GM23338 (cell line): ENCODE data around the gene CDH20. TPM values are rescaled to one million over a fixed set of nuclear protein-coding genes. Genes with fewer than 3 reads are reported as not detected.

Source experiments
- ATAC-seq: fragments of 200-7000 bp; cut with Tn5 transposase; 3 replicates; pipeline ENCODE4 v1.9.1; 2020
- DNase-seq: peaks from one replicate; pipeline ENCODE4 v3.0.0-alpha.2; 2015; ENCODE audit warnings: low spot score
- H2AFZ ChIP-seq: fragments of 200-600 bp; sonication (generic); 2 replicates; pipeline ENCODE4 v1.8.0; 2016; ENCODE audit warnings: antibody characterized with exemption, mild to moderate bottlenecking, moderate library complexity
- H3F3A ChIP-seq: fragments of 200-600 bp; sonication (generic); replicated peaks from 2 replicates; pipeline ENCODE4 v1.8.0; 2017; ENCODE audit warnings: antibody characterized with exemption, mixed run types, low read depth
- H3K27ac ChIP-seq: fragments of 200-600 bp; sonication (generic); 2 replicates; pipeline ENCODE4 v1.6.1; 2016; ENCODE audit warnings: low read depth
- H3K27me3 ChIP-seq: fragments of 200-600 bp; sonication (generic); 2 replicates; pipeline ENCODE4 v1.8.0; 2016; ENCODE audit warnings: mild to moderate bottlenecking, mixed run types, moderate library complexity; ENCODE audit not compliant: insufficient read depth
- H3K36me3 ChIP-seq: fragments of 200-600 bp; sonication (generic); 2 replicates; pipeline ENCODE4 v1.8.0; 2016; ENCODE audit warnings: mild to moderate bottlenecking; ENCODE audit not compliant: insufficient read depth
- H3K4me1 ChIP-seq: fragments of 200-600 bp; sonication (generic); 2 replicates; pipeline ENCODE4 v1.8.0; 2016; ENCODE audit warnings: mild to moderate bottlenecking, moderate library complexity; ENCODE audit not compliant: insufficient read depth
- H3K4me2 ChIP-seq: fragments of 200-600 bp; sonication (generic); 2 replicates; pipeline ENCODE4 v1.7.1; 2017; ENCODE audit warnings: mixed run types
- H3K4me3 ChIP-seq: fragments of 200-600 bp; sonication (generic); 2 replicates; pipeline ENCODE4 v1.6.1; 2016; ENCODE audit warnings: mixed run types
- H3K79me2 ChIP-seq: fragments of 200-600 bp; sonication (generic); replicated peaks from 2 replicates; pipeline ENCODE4 v1.8.0; 2017; ENCODE audit warnings: mild to moderate bottlenecking; ENCODE audit not compliant: insufficient read depth
- H3K9me2 ChIP-seq: fragments of 200-600 bp; sonication (generic); 2 replicates; pipeline ENCODE4 v1.8.0; 2017; ENCODE audit not compliant: insufficient read depth
- H4K20me1 ChIP-seq: fragments of 200-600 bp; sonication (generic); replicated peaks from 2 replicates; pipeline ENCODE4 v1.8.0; 2017; ENCODE audit warnings: mild to moderate bottlenecking; ENCODE audit not compliant: insufficient read depth
- H3K27ac Mint-ChIP-seq: 2 replicates; pipeline ENCODE4 v1.8.0; 2020; ENCODE audit warnings: inconsistent platforms, mild to moderate bottlenecking, moderate library complexity, mixed read lengths
- H3K27me3 Mint-ChIP-seq: 3 replicates; pipeline ENCODE4 v1.8.0; 2022; ENCODE audit warnings: low read depth, mild to moderate bottlenecking, moderate library complexity, mixed read lengths, inconsistent platforms; ENCODE audit not compliant: insufficient read depth, poor library complexity
- H3K36me3 Mint-ChIP-seq: 3 replicates; pipeline ENCODE4 v1.8.0; 2021; ENCODE audit warnings: low read depth, mild to moderate bottlenecking, inconsistent platforms, moderate library complexity, mixed read lengths
- H3K4me1 Mint-ChIP-seq: 3 replicates; pipeline ENCODE4 v1.8.0; 2020; ENCODE audit warnings: mild to moderate bottlenecking, inconsistent platforms, mixed read lengths
- H3K4me3 Mint-ChIP-seq: 3 replicates; pipeline ENCODE4 v1.8.0; 2021; ENCODE audit warnings: moderate library complexity, mild to moderate bottlenecking, inconsistent platforms, mixed read lengths
- H3K9me3 Mint-ChIP-seq: 3 replicates; pipeline ENCODE4 v1.8.0; 2020; ENCODE audit warnings: moderate library complexity, mild to moderate bottlenecking, inconsistent platforms, mixed read lengths
- CTCF ChIP-seq, 2 experiments: fragments of 200-600 bp in 1 of 2; sonication (generic) in 1 of 2; conservative IDR thresholded peaks; 2 replicates each; pipeline versions ENCODE4 v1.5.1 to v1.6.1; 2016 to 2017; ENCODE audit warnings: antibody characterized with exemption in 2 of 2, low read depth in 2 of 2, mild to moderate bottlenecking in 2 of 2, moderate library complexity in 1 of 2
- ETS1 ChIP-seq: IDR thresholded peaks from 2 replicates; pipeline ENCODE4 v1.6.1; 2016; ENCODE audit warnings: antibody characterized with exemption
- EZH2 ChIP-seq: fragments of 200-600 bp; sonication (generic); IDR thresholded peaks from one replicate; pipeline ENCODE4 v1.8.0; 2017; ENCODE audit warnings: antibody characterized with exemption, mild to moderate bottlenecking, low read depth; ENCODE audit not compliant: unreplicated experiment
- EZH2phosphoT487 ChIP-seq: fragments of 200-600 bp; sonication (generic); IDR thresholded peaks from one replicate; pipeline ENCODE4 v1.8.1; 2018; ENCODE audit warnings: antibody characterized with exemption; ENCODE audit not compliant: unreplicated experiment
- JUNB ChIP-seq: IDR thresholded peaks from one replicate; pipeline ENCODE4 v1.6.1; 2016; ENCODE audit warnings: antibody characterized with exemption; ENCODE audit not compliant: unreplicated experiment
- REST ChIP-seq: IDR thresholded peaks from one replicate; pipeline ENCODE4 v1.6.1; 2018; ENCODE audit warnings: antibody characterized with exemption; ENCODE audit not compliant: unreplicated experiment
- ZNF114 ChIP-seq: fragments of 250-450 bp; sonication (Bioruptor Pico); IDR thresholded peaks from 2 replicates; pipeline ENCODE4 v1.5.0; 2020; ENCODE audit warnings: mild to moderate bottlenecking, moderate library complexity
- ZNF331 ChIP-seq: fragments of 250-450 bp; sonication (Bioruptor Pico); IDR thresholded peaks from 2 replicates; pipeline ENCODE4 v1.5.0; 2020; ENCODE audit warnings: low read depth, mild to moderate bottlenecking, moderate library complexity
- ZNF462 ChIP-seq: fragments of 250-450 bp; sonication (Bioruptor Pico); IDR thresholded peaks from 2 replicates; pipeline ENCODE4 v1.5.0; 2020; ENCODE audit warnings: mild to moderate bottlenecking, moderate library complexity
- polyA plus RNA-seq: library from polyadenylated mRNA; unstranded; fragments of >200 nt; fragmentation: Nextera tagmentation; extraction: Ambion mirVana; gene quantifications from 2 replicates; pipeline ENCODE4 v1.2.1, GENCODE V29; 2016
- total RNA-seq: library from RNA; depleted of rRNA; stranded (reverse); fragments of >200 nt; shearing (Covaris generic); gene quantifications from 2 replicates; pipeline ENCODE4 v1.2.3, GENCODE V29; 2014

The CDH20 gene
- total and polyA plus RNA-seq, 2 experiments from 2014 or later: 1.0 TPM; not detected in 1

- no peak for TF ChIP-seq ZNF462
Measured at GRCh38 chr18:61292280-61293035, 40.8 kb upstream of the CDH20 start (continued).

GRCh38 chr18:61295153-61295552 is 38.1 kb upstream of the CDH20 start:
- no peak overlapping the region for H3K27ac Mint-ChIP-seq
- no peaks in the 10 kb centered on the region for H3K9me2 ChIP-seq
- TF ChIP-seq ZNF331: no peak
- no peak for TF ChIP-seq ETS1
- TF ChIP-seq REST: no peak
- TF ChIP-seq EZH2: no peak
- TF ChIP-seq CTCF (conservative IDR thresholded peaks at IDR 0.05; ENCODE audit: low read depth in 2 of 2): no peak
- TF ChIP-seq JUNB: no peak
- TF ChIP-seq EZH2phosphoT487: no peak
- TF ChIP-seq ZNF114 (CRISPR knock-in tag): no peak

More at GRCh38 chr18:61295153-61295552, 38.1 kb upstream of the CDH20 start:
- Mint-ChIP-seq H3K27me3 (no peaks in the 10 kb centered on the region), H3K9me3 (no peaks in the 10 kb centered on the region), H3K36me3 (no peaks in the 10 kb centered on the region), H3K4me3 (no peak overlapping the region), H3K4me1 (no peaks in the 10 kb centered on the region)
- Histone ChIP-seq H4K20me1 (no peaks in the 10 kb centered on the region), H3K79me2 (no peaks in the 10 kb centered on the region), H3K36me3 (no peaks in the 10 kb centered on the region), H3K4me1 (no peaks in the 10 kb centered on the region), H3K4me2 (no peak overlapping the region), H3K27ac (no peak overlapping the region), H3K4me3 (no peak overlapping the region), H3F3A (no peaks in the 10 kb centered on the region), H2AFZ (no peak overlapping the region), H3K27me3 (no peaks in the 10 kb centered on the region)
- DNase-seq (no peak), ATAC-seq (no peak)
